ENCODE results near the gene SPTSSB.

- TF ChIP-seq, protein P1, sequence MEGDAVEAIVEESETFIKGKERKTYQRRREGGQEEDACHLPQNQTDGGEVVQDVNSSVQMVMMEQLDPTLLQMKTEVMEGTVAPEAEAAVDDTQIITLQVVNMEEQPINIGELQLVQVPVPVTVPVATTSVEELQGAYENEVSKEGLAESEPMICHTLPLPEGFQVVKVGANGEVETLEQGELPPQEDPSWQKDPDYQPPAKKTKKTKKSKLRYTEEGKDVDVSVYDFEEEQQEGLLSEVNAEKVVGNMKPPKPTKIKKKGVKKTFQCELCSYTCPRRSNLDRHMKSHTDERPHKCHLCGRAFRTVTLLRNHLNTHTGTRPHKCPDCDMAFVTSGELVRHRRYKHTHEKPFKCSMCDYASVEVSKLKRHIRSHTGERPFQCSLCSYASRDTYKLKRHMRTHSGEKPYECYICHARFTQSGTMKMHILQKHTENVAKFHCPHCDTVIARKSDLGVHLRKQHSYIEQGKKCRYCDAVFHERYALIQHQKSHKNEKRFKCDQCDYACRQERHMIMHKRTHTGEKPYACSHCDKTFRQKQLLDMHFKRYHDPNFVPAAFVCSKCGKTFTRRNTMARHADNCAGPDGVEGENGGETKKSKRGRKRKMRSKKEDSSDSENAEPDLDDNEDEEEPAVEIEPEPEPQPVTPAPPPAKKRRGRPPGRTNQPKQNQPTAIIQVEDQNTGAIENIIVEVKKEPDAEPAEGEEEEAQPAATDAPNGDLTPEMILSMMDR (IDR thresholded peaks at IDR 0.05): no peak
- TF ChIP-seq POLR2A (IDR thresholded peaks at IDR 0.05): no peak
Observed at GRCh38 chr3:161372321-161373260, 1.3 kb upstream of the SPTSSB start.

Measured in right lobe of liver (tissue), 4 donors.